ENCODE results near the gene PCDH9. TPM values are rescaled to one million over a fixed set of nuclear protein-coding genes. Genes with fewer than 3 reads are reported as not detected.

The PCDH9 gene
- total RNA-seq, 1 donor from 2014 or later, result 10.4 TPM

DNA sequence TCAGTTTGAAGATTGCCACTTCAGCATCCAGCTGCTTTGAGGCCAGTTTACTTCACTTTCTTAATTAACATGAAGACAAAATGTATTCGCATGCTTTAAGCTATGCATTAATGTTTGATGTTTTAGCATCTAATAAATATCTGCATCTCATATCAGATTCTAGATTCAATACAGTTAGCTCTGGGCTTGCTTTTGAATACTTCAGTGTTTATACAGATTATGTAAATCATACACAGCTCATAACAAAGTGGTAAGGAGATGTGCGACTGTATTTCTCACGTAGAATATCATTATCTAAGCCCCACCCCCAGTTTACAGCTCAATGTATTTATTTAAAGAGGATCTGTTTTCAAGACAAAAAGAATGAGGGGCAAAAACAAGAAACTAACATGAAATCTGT is 770.5 kb downstream of the PCDH9 start:
- H3K4me1 Mint-ChIP-seq (ENCODE audit: low read depth, unreplicated experiment), result no peaks in the 10 kb centered on the region
- Histone ChIP-seq H3K4me3 (ENCODE audit: insufficient read depth, low read depth, low read length) (no peak overlapping the region), H3K27me3 (ENCODE audit: insufficient read depth, low read length) (no peaks in the 10 kb centered on the region), H3K9me3 (ENCODE audit: insufficient read depth, low read depth, low read length) (no peaks in the 10 kb centered on the region), H3K4me2 (ENCODE audit: low read length) (no peak overlapping the region), H3K4me1 (ENCODE audit: insufficient read depth, low read length) (no peaks in the 10 kb centered on the region), H4K20me1 (ENCODE audit: insufficient read depth, low read length) (no peaks in the 10 kb centered on the region), H3K36me3 (ENCODE audit: insufficient read depth, low read length) (no peaks in the 10 kb centered on the region), H3K9ac (ENCODE audit: low read length) (no peak overlapping the region), H2AFZ (ENCODE audit: low read depth, low read length) (no peak overlapping the region), H3K27ac (ENCODE audit: low read depth, low read length) (no peak overlapping the region), H3K79me2 (ENCODE audit: insufficient read depth, low read length) (no peaks in the 10 kb centered on the region)
- TF ChIP-seq EZH2 (IDR thresholded peaks at IDR 0.05; ENCODE audit: insufficient read depth, low read length), result no peak
- TF ChIP-seq, protein P1, sequence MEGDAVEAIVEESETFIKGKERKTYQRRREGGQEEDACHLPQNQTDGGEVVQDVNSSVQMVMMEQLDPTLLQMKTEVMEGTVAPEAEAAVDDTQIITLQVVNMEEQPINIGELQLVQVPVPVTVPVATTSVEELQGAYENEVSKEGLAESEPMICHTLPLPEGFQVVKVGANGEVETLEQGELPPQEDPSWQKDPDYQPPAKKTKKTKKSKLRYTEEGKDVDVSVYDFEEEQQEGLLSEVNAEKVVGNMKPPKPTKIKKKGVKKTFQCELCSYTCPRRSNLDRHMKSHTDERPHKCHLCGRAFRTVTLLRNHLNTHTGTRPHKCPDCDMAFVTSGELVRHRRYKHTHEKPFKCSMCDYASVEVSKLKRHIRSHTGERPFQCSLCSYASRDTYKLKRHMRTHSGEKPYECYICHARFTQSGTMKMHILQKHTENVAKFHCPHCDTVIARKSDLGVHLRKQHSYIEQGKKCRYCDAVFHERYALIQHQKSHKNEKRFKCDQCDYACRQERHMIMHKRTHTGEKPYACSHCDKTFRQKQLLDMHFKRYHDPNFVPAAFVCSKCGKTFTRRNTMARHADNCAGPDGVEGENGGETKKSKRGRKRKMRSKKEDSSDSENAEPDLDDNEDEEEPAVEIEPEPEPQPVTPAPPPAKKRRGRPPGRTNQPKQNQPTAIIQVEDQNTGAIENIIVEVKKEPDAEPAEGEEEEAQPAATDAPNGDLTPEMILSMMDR (IDR thresholded peaks at IDR 0.05; ENCODE audit: insufficient read depth, low read depth, low read length), result no peak
- no peak for FAIRE-seq
- H3K36me3 Mint-ChIP-seq (ENCODE audit: low read depth, unreplicated experiment), result no peaks in the 10 kb centered on the region
- no peaks in the 10 kb centered on the region for H3K9me3 Mint-ChIP-seq (ENCODE audit: unreplicated experiment)
- DNase-seq (ENCODE audit: low read depth), result no peak
- H3K27ac Mint-ChIP-seq (ENCODE audit: unreplicated experiment), result no peak overlapping the region
- no peak overlapping the region for H3K4me3 Mint-ChIP-seq (ENCODE audit: unreplicated experiment)
- no peaks in the 10 kb centered on the region for H3K27me3 Mint-ChIP-seq (ENCODE audit: low read depth, unreplicated experiment)

DNA sequence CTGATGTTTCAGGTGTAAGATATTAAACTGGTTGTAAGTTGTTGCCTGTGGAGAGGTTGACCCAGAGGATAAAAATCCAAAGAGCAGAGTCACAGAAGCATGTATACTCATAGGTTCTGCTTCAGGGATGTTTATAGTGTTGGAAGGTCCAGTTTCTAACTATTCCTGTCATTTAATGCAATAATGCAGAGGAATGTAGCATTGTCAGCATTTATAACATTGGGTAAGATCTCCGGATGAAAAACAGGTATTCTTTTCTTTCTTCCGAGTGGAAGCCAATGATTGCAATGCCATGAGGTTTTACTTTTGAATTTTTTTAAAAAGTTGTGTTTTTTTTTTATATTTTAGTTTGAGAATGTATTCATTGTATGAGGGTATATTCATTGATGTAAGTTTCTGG is 771.0 kb downstream of the PCDH9 start:
- no peaks in the 10 kb centered on the region for H3K79me2 ChIP-seq (ENCODE audit: insufficient read depth, low read length)
- DNase-seq (ENCODE audit: low read depth) (no peak), FAIRE-seq (no peak)
- H3K27ac Mint-ChIP-seq (ENCODE audit: unreplicated experiment), result no peak overlapping the region
- H3K4me3 ChIP-seq (ENCODE audit: insufficient read depth, low read depth, low read length), result no peak overlapping the region
- no peaks in the 10 kb centered on the region for H4K20me1 ChIP-seq (ENCODE audit: insufficient read depth, low read length)
- no peaks in the 10 kb centered on the region for H3K27me3 Mint-ChIP-seq (ENCODE audit: low read depth, unreplicated experiment)
- H2AFZ ChIP-seq (ENCODE audit: low read depth, low read length), result no peak overlapping the region
- no peak overlapping the region for H3K9ac ChIP-seq (ENCODE audit: low read length)
- H3K4me1 ChIP-seq (ENCODE audit: insufficient read depth, low read length), result no peaks in the 10 kb centered on the region
- H3K4me2 ChIP-seq (ENCODE audit: low read length), result no peak overlapping the region
- H3K9me3 ChIP-seq (ENCODE audit: insufficient read depth, low read depth, low read length), result no peaks in the 10 kb centered on the region
- no peak for TF ChIP-seq EZH2 (IDR thresholded peaks at IDR 0.05; ENCODE audit: insufficient read depth, low read length)
- TF ChIP-seq, protein P1 (IDR thresholded peaks at IDR 0.05; ENCODE audit: insufficient read depth, low read depth, low read length), result no peak
- no peaks in the 10 kb centered on the region for H3K4me1 Mint-ChIP-seq (ENCODE audit: low read depth, unreplicated experiment)
- no peaks in the 10 kb centered on the region for H3K27me3 ChIP-seq (ENCODE audit: insufficient read depth, low read length)
- H3K4me3 Mint-ChIP-seq (ENCODE audit: unreplicated experiment), result no peak overlapping the region
- no peaks in the 10 kb centered on the region for H3K36me3 ChIP-seq (ENCODE audit: insufficient read depth, low read length)
- H3K36me3 Mint-ChIP-seq (ENCODE audit: low read depth, unreplicated experiment), result no peaks in the 10 kb centered on the region
- no peaks in the 10 kb centered on the region for H3K9me3 Mint-ChIP-seq (ENCODE audit: unreplicated experiment)
- no peak overlapping the region for H3K27ac ChIP-seq (ENCODE audit: low read depth, low read length)

DNA sequence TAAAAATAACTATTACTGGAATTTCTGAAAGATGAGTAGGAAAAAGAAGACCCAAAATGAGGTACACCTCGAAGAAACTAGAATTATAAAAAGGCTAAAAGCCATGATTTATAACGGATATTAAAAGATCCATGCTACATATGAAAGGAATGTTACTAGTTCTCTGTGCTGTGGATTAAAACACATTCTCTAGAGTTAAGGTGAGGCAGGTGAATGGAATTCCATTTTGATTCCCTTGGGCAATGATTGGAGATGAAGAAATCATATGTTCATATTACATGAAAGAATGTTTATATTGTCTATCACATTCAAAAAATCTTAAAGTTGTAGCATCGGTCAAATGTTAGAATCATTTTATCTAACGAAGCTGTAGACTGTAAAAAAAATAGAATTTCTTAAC is 783.7 kb downstream of the PCDH9 start:
- H3K4me1 ChIP-seq (ENCODE audit: insufficient read depth, low read length), result no peaks in the 10 kb centered on the region
- Mint-ChIP-seq H3K27me3 (ENCODE audit: low read depth, unreplicated experiment) (no peaks in the 10 kb centered on the region), H3K27ac (ENCODE audit: unreplicated experiment) (no peak overlapping the region), H3K36me3 (ENCODE audit: low read depth, unreplicated experiment) (no peaks in the 10 kb centered on the region), H3K4me3 (ENCODE audit: unreplicated experiment) (no peak overlapping the region), H3K9me3 (ENCODE audit: unreplicated experiment) (no peaks in the 10 kb centered on the region), H3K4me1 (ENCODE audit: low read depth, unreplicated experiment) (no peaks in the 10 kb centered on the region)
- no peak overlapping the region for H2AFZ ChIP-seq (ENCODE audit: low read depth, low read length)
- H3K36me3 ChIP-seq (ENCODE audit: insufficient read depth, low read length), result no peaks in the 10 kb centered on the region
- no peaks in the 10 kb centered on the region for H4K20me1 ChIP-seq (ENCODE audit: insufficient read depth, low read length)
- H3K79me2 ChIP-seq (ENCODE audit: insufficient read depth, low read length), result no peaks in the 10 kb centered on the region
- DNase-seq (ENCODE audit: low read depth) (no peak), FAIRE-seq (no peak)
- H3K4me2 ChIP-seq (ENCODE audit: low read length), result no peak overlapping the region
- no peak overlapping the region for H3K4me3 ChIP-seq (ENCODE audit: insufficient read depth, low read depth, low read length)
- no peaks in the 10 kb centered on the region for H3K27me3 ChIP-seq (ENCODE audit: insufficient read depth, low read length)
- H3K9ac ChIP-seq (ENCODE audit: low read length), result no peak overlapping the region
- H3K27ac ChIP-seq (ENCODE audit: low read depth, low read length), result no peak overlapping the region
- no peak for TF ChIP-seq EZH2 (IDR thresholded peaks at IDR 0.05; ENCODE audit: insufficient read depth, low read length)
- TF ChIP-seq, protein P1 (IDR thresholded peaks at IDR 0.05; ENCODE audit: insufficient read depth, low read depth, low read length), result no peak
- H3K9me3 ChIP-seq (ENCODE audit: insufficient read depth, low read depth, low read length), result no peaks in the 10 kb centered on the region

Data from astrocyte (in vitro differentiated cells and primary cell).